Calu3 (cell line): ENCODE results near the gene CD81. TPM values are rescaled to one million over a fixed set of nuclear protein-coding genes. Genes with fewer than 3 reads are reported as not detected.

Experiments used
- BruUV-seq: library from RNA; stranded (reverse); fragments of 400-500 nt; replicated peaks from 2 replicates; lab custom pipeline; 2021; lab: Mats Ljungman, UMichigan
- CTCF ChIA-PET: fragments of 300-600 bp; sonication (Branson Sonifier 250); formaldehyde crosslinking; loops from one replicate; lab custom pipeline; 2022; ENCODE audit warnings: antibody characterized with exemption; lab: Charles Lee
- DNase-seq: peaks from one replicate; pipeline ENCODE4 v3.0.0; 2022
- H3K27ac Mint-ChIP-seq: one replicate; pipeline ENCODE4 v1.8.0; 2022; ENCODE audit warnings: mixed read lengths; ENCODE audit not compliant: unreplicated experiment
- H3K27me3 Mint-ChIP-seq: one replicate; pipeline ENCODE4 v1.8.0; 2022; ENCODE audit warnings: mixed read lengths; ENCODE audit not compliant: unreplicated experiment
- H3K36me3 Mint-ChIP-seq: one replicate; pipeline ENCODE4 v1.8.0; 2022; ENCODE audit warnings: mild to moderate bottlenecking, moderate library complexity, mixed read lengths; ENCODE audit not compliant: insufficient read depth, unreplicated experiment
- H3K4me1 Mint-ChIP-seq: one replicate; pipeline ENCODE4 v1.8.0; 2022; ENCODE audit warnings: mild to moderate bottlenecking, low read depth, mixed read lengths; ENCODE audit not compliant: unreplicated experiment
- H3K4me3 Mint-ChIP-seq: one replicate; pipeline ENCODE4 v1.8.0; 2022; ENCODE audit warnings: mild to moderate bottlenecking, low read depth, moderate library complexity, mixed read lengths; ENCODE audit not compliant: unreplicated experiment
- H3K9me3 Mint-ChIP-seq: one replicate; pipeline ENCODE4 v1.8.0; 2022; ENCODE audit warnings: low read depth, mixed read lengths; ENCODE audit not compliant: unreplicated experiment
- CTCF ChIP-seq: fragments of 200-600 bp; IDR thresholded peaks from one replicate; pipeline ENCODE4 v1.8.0; 2022; ENCODE audit warnings: antibody characterized with exemption; ENCODE audit not compliant: unreplicated experiment
- intact Hi-C: fragments of 100-400 bp; cut with micrococcal nuclease; formaldehyde crosslinking; loops from one replicate; pipeline ENCODE4 v1.10.0; 2022; ENCODE audit not compliant: unreplicated experiment
- total RNA-seq: library from RNA; stranded (reverse); gene quantifications from 2 replicates; pipeline ENCODE4 v1.2.3, GENCODE V29; 2022

The CD81 gene
- total RNA-seq, 1 experiment from 2014 or later: 283 TPM

- no peaks in the 10 kb centered on the region for H3K4me1 Mint-ChIP-seq
- peaks cover 1% of the 10 kb centered on the region for H3K36me3 Mint-ChIP-seq
- H3K9me3 Mint-ChIP-seq: no peaks in the 10 kb centered on the region
- intact Hi-C loops: no loop called here
- peaks cover 47% of the 10 kb centered on the region for H3K27me3 Mint-ChIP-seq
- no peak for TF ChIP-seq CTCF
- no peak overlapping the region for H3K27ac Mint-ChIP-seq
- DNase-seq: no peak
- H3K4me3 Mint-ChIP-seq: no peak overlapping the region
- CTCF ChIA-PET: interaction anchor here (0.6 to 2.4 kb wide), 2 partner anchors 10 to 33 kb away, joined by 3 to 8 read pairs; no protein-coding TSS in a partner anchor
- BruUV-seq: no TSS peak
Observed at GRCh38 chr11:2410616-2411015, 33.5 kb downstream of the CD81 start.

GRCh38 chr11:2411446-2412305 is 34.6 kb downstream of the CD81 start:
- Mint-ChIP-seq H3K27me3 (peaks cover 46% of the 10 kb centered on the region), H3K36me3 (no peaks in the 10 kb centered on the region), H3K4me1 (no peaks in the 10 kb centered on the region), H3K9me3 (no peaks in the 10 kb centered on the region), H3K4me3 (no peak overlapping the region), H3K27ac (no peak overlapping the region)
- TF ChIP-seq CTCF: no peak
- no peak for DNase-seq
- no TSS peak for BruUV-seq
- intact Hi-C loops: no loop called here
- CTCF ChIA-PET: no interaction called here

- Mint-ChIP-seq H3K27ac (no peak overlapping the region), H3K36me3 (no peaks in the 10 kb centered on the region), H3K4me1 (no peaks in the 10 kb centered on the region), H3K9me3 (no peaks in the 10 kb centered on the region), H3K4me3 (no peak overlapping the region), H3K27me3 (peaks cover 46% of the 10 kb centered on the region)
- intact Hi-C loops: no loop called here
- no TSS peak for BruUV-seq
- no peak for DNase-seq
- TF ChIP-seq CTCF: no peak
- CTCF ChIA-PET: no interaction called here
Observed at GRCh38 chr11:2412323-2412722, 35.2 kb downstream of the CD81 start.

GRCh38 chr11:2413742-2414579 is 36.9 kb downstream of the CD81 start:
- H3K36me3 Mint-ChIP-seq: no peaks in the 10 kb centered on the region
- intact Hi-C loops: no loop called here
- no peak overlapping the region for H3K27ac Mint-ChIP-seq
- DNase-seq: no peak
- peaks cover 31% of the 10 kb centered on the region for H3K27me3 Mint-ChIP-seq
- H3K9me3 Mint-ChIP-seq: no peaks in the 10 kb centered on the region
- no peaks in the 10 kb centered on the region for H3K4me1 Mint-ChIP-seq
- CTCF ChIA-PET: interaction anchor here (0.6 kb wide), 1 partner anchor 40 kb away, joined by 3 read pairs; no protein-coding TSS in a partner anchor
- no peak for TF ChIP-seq CTCF
- BruUV-seq: no TSS peak
- H3K4me3 Mint-ChIP-seq: no peak overlapping the region
